ENCODE results near the gene NEK8.
"Not testable (repeated sequence)": the region's sequence is repeated elsewhere in the genome, so short reads cannot be mapped to it uniquely, and the experiment has no call there.

NEK8 gene

GRCh38 chr17:28718333-28719020 is 10.1 kb upstream of the NEK8 start:
- ATAC-seq (no peak), DNase-seq (no peak)
- Mint-ChIP-seq H3K4me1 (peaks cover 50% of the 10 kb centered on the region), H3K9me3 (no peaks in the 10 kb centered on the region), H3K4me3 (peak overlapping the region; percentile 80 to 97), H3K27me3 (peaks cover 44% of the 10 kb centered on the region), H3K27ac (peak overlapping the region; percentile 0 to 82)

- H3K27me3 Mint-ChIP-seq, result peaks cover 44% of the 10 kb centered on the region
- peak overlapping the region; percentile 98 to 99 for H3K27ac Mint-ChIP-seq
- peaks cover 56% of the 10 kb centered on the region for H3K4me1 Mint-ChIP-seq
- H3K9me3 Mint-ChIP-seq, result no peaks in the 10 kb centered on the region
- H3K4me3 Mint-ChIP-seq, result peak overlapping the region; percentile 97 to 100
- peak; percentile 1 for ATAC-seq
- DNase-seq, result no peak
Observed at GRCh38 chr17:28719021-28719433, 9.6 kb upstream of the NEK8 start.

- Mint-ChIP-seq H3K27me3 (peaks cover 31% of the 10 kb centered on the region), H3K4me3 (peak overlapping the region; percentile 97 to 100), H3K27ac (peak overlapping the region; percentile 98 to 99), H3K9me3 (no peaks in the 10 kb centered on the region), H3K4me1 (peaks cover 70% of the 10 kb centered on the region)
- no peak for ATAC-seq
- DNase-seq, result peak in 1 of 2 donors; percentile 50
Observed at GRCh38 chr17:28720247-28720996, 8.2 kb upstream of the NEK8 start.

- peaks cover 26% of the 10 kb centered on the region for H3K27me3 Mint-ChIP-seq
Observed at GRCh38 chr17:28720997-28721329, 7.6 kb upstream of the NEK8 start.

GRCh38 chr17:28722417-28723158 is 6.0 kb upstream of the NEK8 start:
- no peaks in the 10 kb centered on the region for H3K9me3 Mint-ChIP-seq
- peaks cover 11% of the 10 kb centered on the region for H3K27me3 Mint-ChIP-seq
- peak overlapping the region; percentile 97 to 100 for H3K4me3 Mint-ChIP-seq
- peak overlapping the region; percentile 57 to 86 for H3K27ac Mint-ChIP-seq
- ATAC-seq, result no peak
- no peak for DNase-seq
- peaks cover 79% of the 10 kb centered on the region for H3K4me1 Mint-ChIP-seq

More at GRCh38 chr17:28720997-28721329, 7.6 kb upstream of the NEK8 start:
- peaks cover 74% of the 10 kb centered on the region for H3K4me1 Mint-ChIP-seq
- peak overlapping the region; percentile 98 to 99 for H3K27ac Mint-ChIP-seq
- H3K4me3 Mint-ChIP-seq, result peak overlapping the region; percentile 97 to 100
- not testable (repeated sequence) for H3K9me3 Mint-ChIP-seq, ATAC-seq, DNase-seq

- Mint-ChIP-seq H3K4me1 (peaks cover 79% of the 10 kb centered on the region), H3K27me3 (peaks cover 4% of the 10 kb centered on the region)
Observed at GRCh38 chr17:28723159-28723835, 5.3 kb upstream of the NEK8 start.

GRCh38 chr17:28723836-28724499 is 4.6 kb upstream of the NEK8 start:
- H3K27ac Mint-ChIP-seq, H3K9me3 Mint-ChIP-seq, ATAC-seq, H3K27me3 Mint-ChIP-seq, DNase-seq: not testable (repeated sequence)
- H3K4me1 Mint-ChIP-seq, result peaks cover 79% of the 10 kb centered on the region
- peak overlapping the region; percentile 98 to 100 for H3K4me3 Mint-ChIP-seq

More at GRCh38 chr17:28723159-28723835, 5.3 kb upstream of the NEK8 start:
- ATAC-seq, result no peak
- Mint-ChIP-seq H3K27ac (peak overlapping the region; percentile 21 to 57), H3K9me3 (no peaks in the 10 kb centered on the region), H3K4me3 (peak overlapping the region; percentile 97 to 100)
- no peak for DNase-seq

GRCh38 chr17:28724500-28725165 is 4.0 kb upstream of the NEK8 start:
- peaks cover 80% of the 10 kb centered on the region for H3K4me1 Mint-ChIP-seq

GRCh38 chr17:28725166-28725659 is 3.4 kb upstream of the NEK8 start:
- no peaks in the 10 kb centered on the region for H3K9me3 Mint-ChIP-seq
- peaks cover 80% of the 10 kb centered on the region for H3K4me1 Mint-ChIP-seq
- DNase-seq, result peak in 1 of 2 donors; percentile 42
- H3K4me3 Mint-ChIP-seq, result peak overlapping the region; percentile 98 to 100
- no peaks in the 10 kb centered on the region for H3K27me3 Mint-ChIP-seq
- peak overlapping the region; percentile 85 to 98 for H3K27ac Mint-ChIP-seq
- ATAC-seq, result no peak

More at GRCh38 chr17:28724500-28725165, 4.0 kb upstream of the NEK8 start:
- DNase-seq (no peak), ATAC-seq (no peak)
- Mint-ChIP-seq H3K9me3 (no peaks in the 10 kb centered on the region), H3K4me3 (peak overlapping the region; percentile 98 to 100), H3K27me3 (no peaks in the 10 kb centered on the region), H3K27ac (peak overlapping the region; percentile 66 to 98)

DNA sequence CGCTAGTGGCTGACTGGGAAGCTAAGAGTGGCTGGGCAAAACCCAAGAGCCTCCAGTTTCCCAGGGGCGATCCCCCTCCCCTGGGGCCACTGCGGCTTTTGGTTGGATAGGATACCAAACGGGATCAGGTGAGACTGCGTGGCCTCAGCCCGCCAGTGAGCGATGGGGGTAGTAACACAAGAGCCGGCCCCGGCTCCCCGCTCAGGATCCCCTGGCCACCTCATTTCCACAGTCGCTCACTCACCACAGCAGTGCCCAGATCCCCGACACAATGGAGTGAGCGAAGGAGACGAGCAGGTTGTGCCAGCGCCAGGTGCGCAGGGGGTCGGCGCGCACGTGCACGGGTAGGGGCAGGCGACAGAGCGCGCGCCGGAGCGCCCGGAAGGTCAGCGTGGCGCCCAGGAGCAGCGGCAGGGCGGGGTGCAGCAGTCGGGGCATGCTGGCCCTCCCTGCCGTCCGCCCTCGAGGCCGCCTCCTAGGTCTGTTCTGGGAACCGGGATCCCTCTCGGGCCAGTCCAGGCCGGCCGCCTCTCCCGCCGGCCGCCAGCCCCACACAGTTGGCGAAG is 2.8 kb upstream of the NEK8 start:
- Mint-ChIP-seq H3K27ac (peak overlapping the region; percentile 85 to 98), H3K9me3 (no peaks in the 10 kb centered on the region), H3K27me3 (no peaks in the 10 kb centered on the region), H3K4me3 (peak overlapping the region; percentile 98 to 100), H3K4me1 (peaks cover 75% of the 10 kb centered on the region)
- DNase-seq (no peak), ATAC-seq (peak; percentile 1)

DNA sequence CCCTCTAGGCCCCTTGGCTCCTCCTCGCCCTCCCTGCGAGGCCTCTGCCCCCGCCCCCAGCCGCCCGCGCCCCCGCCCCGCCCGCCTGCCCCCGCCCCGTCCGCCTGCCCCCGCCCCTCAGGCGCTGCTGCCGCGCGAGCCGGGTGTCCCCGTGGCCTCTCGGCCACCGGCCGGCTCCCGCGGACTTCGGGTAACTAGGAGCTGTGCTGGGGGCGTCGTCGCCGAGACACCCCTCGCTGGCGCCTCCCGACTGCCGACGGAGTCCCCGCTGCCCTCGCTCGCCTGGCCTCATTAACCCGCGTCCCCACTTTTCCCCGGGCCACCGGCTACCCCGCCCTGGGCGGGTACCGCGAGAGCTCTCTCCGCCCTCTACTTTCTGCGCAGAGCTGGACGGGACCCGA is 2.4 kb upstream of the NEK8 start, which contains the start of gene TLCD1:
Gene TLCD1 (minus strand): TSS at position 8 of the 401 bp plus-strand sequence. CDS start 136 bp downstream, outside the sequence.
- peak; percentile 58 for ATAC-seq
- H3K9me3 Mint-ChIP-seq, result no peaks in the 10 kb centered on the region
- peak; percentile 87 to 90 for DNase-seq
- peak within 1 kb of the TSS; percentile 99 to 100 for H3K27ac Mint-ChIP-seq
- no peaks in the 10 kb centered on the region for H3K27me3 Mint-ChIP-seq
- peak within 1 kb of the TSS; percentile 98 to 100 for H3K4me3 Mint-ChIP-seq
- H3K4me1 Mint-ChIP-seq, result peaks cover 74% of the 10 kb centered on the region

GRCh38 chr17:28726627-28727491 is 1.7 kb upstream of the NEK8 start:
- ATAC-seq (peak; percentile 50), DNase-seq (peak; percentile 96 to 97)
- Mint-ChIP-seq H3K4me1 (peaks cover 68% of the 10 kb centered on the region), H3K4me3 (peak overlapping the region; percentile 98 to 100), H3K9me3 (no peaks in the 10 kb centered on the region), H3K27me3 (no peaks in the 10 kb centered on the region), H3K27ac (peak overlapping the region; percentile 99 to 100)

DNA sequence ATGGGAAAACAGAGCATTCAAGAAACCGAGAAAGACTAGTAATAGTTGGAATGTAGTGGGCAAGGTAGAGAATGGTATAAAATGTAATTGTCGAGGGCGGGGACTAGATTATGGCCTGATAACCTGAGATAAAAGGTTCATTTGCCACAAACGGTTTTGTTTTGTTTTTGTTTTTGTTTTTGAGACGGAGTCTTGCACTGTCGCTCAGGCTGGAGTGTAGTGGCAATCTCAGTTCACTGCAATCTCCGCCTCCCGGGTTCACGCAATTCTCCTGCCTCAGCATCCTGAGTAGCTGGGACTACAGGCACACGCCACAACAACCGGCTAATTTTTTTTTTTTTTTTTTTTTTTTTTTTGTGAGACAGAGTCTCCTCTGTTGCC is 1.4 kb downstream of the NEK8 start:
- peak overlapping the region in 1 of 2 donors; percentile 49 for H3K4me3 Mint-ChIP-seq
- DNase-seq, result no peak
- ATAC-seq, result no peak
- H3K27me3 Mint-ChIP-seq, result no peaks in the 10 kb centered on the region
- H3K27ac Mint-ChIP-seq, result no peak overlapping the region
- peaks cover 66% of the 10 kb centered on the region for H3K4me1 Mint-ChIP-seq
- H3K9me3 Mint-ChIP-seq, result no peaks in the 10 kb centered on the region
